ENCODE measurements around the gene PROCR.
"Not testable (repeated sequence)": the region's sequence is repeated elsewhere in the genome, so short reads cannot be mapped to it uniquely, and the experiment has no call there.

PROCR gene

DNA sequence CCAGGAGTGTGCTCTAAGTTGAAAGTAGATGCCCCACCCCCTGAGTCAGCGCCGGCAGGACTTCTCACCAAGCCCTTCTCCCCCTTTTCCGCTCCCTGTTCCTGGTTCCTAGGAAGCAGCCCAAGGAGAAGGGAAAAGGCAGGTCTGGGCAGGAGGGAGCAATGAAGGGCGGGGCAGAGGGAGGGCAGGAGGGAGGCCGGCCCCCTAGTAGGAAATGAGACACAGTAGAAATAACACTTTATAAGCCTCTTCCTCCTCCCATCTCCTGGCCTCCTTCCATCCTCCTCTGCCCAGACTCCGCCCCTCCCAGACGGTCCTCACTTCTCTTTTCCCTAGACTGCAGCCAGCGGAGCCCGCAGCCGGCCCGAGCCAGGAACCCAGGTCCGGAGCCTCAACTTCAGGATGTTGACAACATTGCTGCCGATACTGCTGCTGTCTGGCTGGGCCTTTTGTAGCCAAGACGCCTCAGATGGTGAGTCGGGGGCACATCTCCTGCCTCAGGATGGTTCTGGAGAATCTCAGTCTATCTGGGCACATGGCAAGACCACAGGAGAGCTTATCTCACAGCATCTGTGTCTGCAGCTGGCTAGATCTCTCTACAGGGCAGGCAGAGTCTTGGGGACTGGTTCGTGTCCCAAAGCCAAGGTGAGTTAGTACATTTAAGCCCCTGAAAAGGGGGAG lies at the start of gene PROCR:
Gene PROCR, plus strand, starts transcription at position 320 of the 681 bp plus-strand sequence. Its CDS starts 83 bp downstream, at position 403.
- DNase-seq, result no peak

DNA sequence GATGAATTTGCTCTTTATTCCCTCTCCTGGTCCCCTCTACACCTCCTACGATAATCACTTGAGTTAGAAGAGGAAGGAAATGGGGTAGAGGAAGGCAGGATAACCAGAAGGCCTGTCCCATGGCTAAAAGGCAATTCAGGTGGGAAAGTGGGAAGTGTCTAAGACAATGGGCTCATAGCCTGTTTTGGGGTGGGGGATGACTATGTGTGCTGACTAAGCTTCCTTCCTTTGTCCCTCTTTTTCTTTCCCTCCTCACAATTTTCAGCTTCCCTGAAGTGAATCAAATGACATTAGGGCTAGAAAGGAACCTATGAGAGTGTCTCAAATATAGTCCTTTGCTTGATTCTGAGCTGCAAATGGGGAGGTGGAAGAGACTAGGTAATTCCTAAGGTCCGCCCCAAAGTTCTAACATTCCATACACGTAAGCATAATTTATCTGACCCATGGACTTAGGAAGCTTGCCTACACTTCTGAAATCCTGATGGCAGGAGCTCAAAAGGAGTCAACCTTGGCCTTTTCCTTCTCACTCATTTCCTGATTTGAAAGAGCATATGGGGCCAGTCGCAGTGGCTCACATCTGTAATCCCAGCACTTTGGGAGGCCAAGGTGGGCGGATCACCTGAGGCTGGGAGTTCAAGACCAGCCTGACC lies 49.0 kb upstream of the PROCR start:
- DNase-seq, result no peak

DNA sequence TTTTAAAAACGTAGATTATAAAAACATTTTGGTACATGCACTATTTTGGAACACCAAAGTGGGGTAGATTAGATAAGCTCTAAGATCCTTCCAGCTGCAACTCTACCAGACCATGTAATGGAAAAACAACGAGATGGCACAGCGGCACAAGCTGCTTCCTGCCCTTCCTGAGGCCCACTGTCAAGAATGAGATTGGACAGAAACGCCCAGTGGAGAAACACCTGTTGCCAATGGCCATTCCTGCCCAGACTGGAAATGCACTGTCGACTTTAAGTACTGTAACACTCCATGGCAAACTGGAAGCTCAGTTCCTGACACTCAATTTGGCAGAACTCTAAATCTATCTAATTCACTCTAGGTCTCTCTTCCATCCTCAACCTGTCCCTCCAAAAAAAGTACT lies 46.1 kb upstream of the PROCR start:
- no peak for DNase-seq

DNA sequence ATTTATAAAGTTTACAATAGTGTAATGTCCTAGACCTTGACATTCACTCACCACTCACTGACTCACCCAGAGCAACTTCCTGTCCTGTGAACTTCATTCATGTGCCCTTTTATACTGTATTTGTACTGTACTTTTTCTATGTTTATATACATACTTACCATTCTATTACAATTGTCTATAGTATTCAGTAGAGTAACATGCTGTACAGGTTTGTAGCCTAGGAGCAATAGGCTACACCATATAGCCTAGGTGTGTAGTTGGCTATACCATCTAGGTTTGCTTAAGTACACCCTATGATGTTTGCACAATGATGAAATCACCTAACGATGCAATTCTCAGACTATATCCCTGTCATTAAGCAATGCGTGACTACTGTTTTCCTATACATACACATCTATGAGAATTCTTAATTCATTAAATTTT lies 42.2 kb upstream of the PROCR start:
- no peak for DNase-seq

DNA sequence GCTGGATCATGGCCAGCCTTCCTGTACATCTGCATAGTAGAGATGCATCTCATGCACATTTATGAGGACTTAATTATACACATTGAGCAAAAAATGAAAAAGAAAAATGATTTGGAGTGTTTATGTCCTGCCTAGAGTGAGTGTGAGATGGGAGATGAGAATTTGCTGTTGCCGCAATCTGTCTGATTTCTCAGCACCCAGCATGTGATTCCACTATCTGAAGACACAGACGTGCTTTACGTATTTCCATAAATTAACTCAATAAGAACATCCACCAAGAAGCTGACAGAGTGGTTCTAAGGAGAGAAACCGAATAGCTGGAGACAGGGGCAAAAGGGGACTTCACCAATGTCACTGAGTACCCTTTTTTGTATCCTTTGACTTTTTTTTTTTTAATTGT lies 39.9 kb upstream of the PROCR start:
- no peak for DNase-seq

DNA sequence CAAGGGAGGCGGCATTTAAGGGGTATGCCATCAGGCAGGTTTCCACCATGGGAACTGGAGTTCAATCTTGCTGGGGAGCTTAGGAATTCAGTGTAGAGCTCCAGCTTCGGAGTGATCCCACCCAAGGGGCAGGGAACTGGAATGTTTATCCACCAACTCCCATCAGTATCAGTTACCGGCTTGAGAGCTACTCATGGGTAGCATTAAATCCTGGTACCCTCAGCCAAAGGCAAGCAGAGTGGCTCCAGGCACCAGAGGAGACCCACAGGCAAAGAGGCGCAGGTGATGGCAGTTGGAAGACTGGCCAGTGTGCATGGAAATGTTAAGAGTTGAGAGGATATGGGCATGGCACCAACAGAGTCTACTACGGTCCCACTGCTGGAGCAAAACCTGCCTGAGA lies 38.8 kb upstream of the PROCR start:
- no peak for DNase-seq

DNA sequence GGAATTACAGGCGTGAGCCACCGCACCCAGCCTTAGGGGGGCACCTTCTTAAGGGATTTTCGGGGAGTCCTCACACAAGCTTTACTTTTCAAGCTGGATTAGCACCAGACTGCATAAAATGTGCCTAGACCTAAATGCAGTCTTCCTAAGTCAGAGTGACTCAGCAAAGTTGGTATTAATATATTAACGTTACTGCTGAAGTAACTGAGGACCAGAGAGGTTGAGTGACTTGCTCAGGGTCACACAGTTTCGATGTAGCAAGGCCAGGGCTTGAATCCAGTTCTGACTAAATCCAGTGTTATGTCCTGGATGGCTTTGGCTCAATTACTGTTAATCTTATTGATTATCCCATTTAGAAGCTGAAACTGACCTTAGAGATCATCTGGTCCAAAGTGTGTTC lies 38.1 kb upstream of the PROCR start:
- DNase-seq, result no peak

DNA sequence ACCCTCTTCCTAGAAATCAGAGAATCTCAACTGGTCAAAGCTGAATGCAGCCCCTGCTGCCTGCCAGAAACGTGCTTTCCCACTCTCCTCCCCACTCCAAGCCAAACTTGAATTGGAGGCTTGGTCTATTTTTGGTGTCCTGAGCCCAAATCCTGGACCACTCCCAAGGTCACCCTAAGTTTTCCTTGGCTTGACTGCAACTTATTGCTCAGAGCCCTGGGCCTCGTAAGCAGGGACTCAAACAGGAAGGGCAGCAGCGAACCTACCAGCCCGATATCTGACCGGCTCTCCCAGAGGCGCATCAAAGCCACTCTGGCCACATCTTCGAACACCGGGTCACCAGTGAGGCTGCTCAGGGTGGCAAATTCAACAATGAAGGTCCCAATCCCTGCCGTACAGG lies 37.4 kb upstream of the PROCR start:
- DNase-seq, result no peak

DNA sequence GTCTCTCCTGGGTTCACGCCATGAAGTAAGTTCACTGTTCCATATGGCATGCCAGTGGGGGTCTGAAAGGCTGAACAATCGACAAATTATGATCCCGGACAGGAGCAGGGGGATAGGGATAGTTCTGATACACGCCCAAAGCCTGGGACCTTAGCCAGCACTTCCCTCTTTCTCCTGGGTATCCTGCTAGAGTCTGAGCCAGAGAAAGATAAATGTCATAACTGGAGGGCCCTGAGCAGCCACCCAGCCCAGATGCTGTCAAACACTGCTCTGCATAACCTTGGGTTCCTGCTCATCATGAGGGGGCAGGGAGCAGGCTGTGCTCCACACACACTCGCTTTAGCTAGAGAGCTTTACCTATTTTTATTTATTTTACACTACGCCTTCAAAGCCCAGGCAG lies 37.0 kb upstream of the PROCR start:
- DNase-seq, result no peak

DNA sequence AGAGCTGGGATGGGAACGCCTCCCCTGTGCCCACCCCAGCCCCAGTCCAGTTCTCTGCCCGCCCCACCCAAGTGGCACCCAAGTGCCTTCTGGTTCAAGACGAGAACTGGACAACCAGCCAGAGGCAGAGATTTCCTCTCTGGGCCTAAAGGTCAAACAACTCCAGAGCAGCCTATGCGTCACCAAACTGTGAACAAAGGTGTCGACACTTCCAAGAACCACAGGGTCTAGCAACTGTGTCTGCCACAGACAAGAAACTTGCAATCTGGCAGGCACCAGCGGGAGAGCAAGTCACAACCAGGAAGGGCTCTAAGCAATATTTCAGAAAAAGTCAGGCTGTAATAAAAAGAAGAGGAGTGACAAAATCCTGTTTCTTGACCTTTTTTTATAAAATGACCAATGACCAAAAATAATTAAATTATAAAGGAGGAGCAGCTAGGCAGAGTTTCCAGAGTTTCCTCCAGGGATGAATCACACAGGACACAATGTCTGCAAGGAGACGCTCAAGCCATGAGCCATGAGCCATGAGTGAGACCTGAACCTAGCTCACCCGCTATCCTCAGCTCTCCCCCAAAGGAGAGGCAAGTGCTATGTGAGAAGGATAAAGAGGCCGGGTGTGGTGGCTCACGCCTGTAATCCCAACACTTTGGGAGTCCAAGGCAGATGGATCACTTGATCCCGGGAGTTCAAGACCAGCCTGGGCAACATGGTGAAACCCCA lies 35.8 kb upstream of the PROCR start:
- no peak for DNase-seq

DNA sequence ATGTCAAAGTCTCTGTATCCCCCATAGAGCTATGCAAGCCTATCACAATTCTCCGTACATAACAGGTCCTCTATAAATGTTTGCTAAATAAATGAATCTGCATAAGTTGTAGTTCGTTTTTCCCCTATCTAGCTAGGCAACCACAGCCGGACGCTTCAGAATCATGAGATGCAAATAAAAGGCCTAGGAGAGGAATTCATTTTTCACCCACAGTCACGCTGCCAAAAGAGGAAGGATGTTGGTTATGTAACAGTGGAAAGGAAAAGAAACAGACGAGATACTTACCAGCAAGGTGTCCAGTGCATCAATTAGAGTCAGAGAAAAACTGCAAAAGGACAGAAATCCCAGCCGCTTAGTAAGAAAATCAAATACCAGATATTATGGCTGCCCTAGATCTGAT lies 27.2 kb upstream of the PROCR start:
- no peak for DNase-seq

DNA sequence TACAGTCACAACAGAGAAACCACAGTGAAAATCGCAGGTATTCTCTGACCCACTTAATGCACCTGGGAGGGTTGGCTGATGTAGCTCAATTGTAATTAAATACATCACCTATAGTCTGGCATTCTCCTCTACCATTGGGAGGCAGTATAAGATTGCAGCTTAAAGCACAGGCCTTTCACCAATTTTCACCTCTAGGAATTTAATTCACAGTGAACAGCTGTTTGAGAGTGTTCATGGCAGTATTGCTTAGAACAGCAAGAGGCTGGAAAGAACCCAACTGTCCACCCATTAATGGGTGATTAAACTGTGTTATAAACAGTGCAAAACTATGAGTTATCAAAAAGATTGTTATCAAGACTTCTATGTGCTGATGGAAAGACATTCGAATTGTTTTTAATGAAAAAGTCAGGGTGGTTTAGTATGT lies 26.7 kb upstream of the PROCR start:
- peak; percentile 62 for DNase-seq

DNA sequence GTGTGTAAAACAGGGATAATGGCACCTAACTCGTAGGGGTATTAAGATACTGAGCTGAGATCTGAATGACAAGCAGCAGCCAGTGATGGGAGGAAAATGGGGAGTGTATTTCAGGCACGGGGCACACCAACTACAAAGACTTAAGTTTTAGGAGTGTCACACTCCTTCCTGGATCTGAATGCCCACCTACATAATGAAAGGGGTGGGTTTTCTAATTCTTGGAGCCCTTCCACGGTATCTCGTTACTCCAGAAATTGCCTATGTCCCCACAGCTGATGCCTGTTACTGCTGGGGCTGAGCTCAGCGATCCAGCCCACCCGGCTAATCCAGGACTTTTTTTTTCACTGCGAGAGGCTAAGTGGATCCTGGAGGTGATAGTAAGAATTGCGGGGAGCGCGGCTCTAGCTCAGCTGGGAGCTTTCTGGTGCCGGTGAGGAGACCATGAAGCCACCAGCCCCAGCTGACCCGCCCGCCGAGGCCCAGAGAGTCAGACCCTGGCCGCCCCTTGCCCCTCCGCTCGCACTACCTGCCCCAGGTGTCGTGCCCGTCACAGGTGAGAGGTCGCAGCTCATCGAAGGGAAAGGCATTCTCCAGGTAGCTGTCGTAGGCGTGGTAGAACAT lies 25.5 kb upstream of the PROCR start:
- no peak for DNase-seq

DNA sequence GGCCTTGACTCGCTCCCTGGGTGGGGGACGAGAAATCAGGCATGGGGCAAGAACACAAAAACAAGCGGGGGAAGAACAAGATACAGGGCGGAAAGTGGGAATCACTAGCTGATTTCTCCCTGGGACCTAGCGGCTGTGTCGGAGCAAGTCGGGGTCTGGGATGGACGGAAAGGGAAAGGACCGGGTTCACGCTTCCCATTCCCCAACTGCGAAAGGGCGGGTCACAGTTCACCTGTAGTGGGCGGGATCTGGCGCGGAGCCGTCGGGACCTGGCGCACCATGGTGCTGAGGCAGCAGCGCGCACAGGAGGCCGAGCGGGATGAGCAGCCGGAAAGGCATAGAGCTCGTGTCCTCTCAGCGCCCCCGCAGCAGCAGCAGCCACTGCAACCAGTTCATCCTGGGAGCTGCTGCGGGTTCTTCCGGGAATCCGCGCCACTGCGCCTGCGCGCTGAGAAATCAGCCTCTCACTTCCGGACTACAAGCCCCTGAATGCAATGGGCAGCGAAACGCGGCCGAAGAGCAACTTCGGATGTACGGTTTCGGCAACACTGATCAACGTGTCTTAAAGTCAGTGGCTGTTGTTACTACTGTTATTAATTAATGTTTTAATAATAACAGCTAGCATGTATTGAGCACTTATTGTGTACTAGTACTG lies 24.8 kb upstream of the PROCR start, which contains the start of gene EDEM2:
Gene EDEM2, minus strand, starts transcription at position 417 of the 655 bp plus-strand sequence. Its CDS starts 78 bp downstream, at position 339.
- peak; percentile 58 for DNase-seq

DNA sequence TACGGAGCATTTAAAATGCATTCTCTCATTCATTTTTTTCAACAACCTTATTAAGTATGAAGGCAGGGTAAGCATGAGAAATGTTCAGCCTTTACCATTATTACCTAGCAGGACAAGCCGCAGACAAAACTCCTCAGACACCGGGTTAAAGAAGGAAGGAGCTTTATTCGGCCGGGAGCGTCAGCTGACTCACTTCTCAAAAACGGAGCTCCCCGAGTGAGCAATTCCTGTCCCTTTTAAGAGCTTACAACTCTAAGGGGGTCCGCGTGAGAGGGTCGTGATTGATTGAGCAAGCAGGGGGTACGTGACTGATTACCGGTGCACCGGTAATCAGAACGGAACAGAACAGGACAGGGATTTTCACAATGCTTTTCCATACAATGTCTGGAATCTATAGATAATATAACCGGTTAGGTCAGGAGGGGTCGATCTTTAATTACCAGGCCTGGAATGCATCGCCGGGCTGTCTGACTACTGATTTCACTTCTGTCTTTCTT lies 24.2 kb upstream of the PROCR start:
- DNase-seq, result not testable (repeated sequence)

DNA sequence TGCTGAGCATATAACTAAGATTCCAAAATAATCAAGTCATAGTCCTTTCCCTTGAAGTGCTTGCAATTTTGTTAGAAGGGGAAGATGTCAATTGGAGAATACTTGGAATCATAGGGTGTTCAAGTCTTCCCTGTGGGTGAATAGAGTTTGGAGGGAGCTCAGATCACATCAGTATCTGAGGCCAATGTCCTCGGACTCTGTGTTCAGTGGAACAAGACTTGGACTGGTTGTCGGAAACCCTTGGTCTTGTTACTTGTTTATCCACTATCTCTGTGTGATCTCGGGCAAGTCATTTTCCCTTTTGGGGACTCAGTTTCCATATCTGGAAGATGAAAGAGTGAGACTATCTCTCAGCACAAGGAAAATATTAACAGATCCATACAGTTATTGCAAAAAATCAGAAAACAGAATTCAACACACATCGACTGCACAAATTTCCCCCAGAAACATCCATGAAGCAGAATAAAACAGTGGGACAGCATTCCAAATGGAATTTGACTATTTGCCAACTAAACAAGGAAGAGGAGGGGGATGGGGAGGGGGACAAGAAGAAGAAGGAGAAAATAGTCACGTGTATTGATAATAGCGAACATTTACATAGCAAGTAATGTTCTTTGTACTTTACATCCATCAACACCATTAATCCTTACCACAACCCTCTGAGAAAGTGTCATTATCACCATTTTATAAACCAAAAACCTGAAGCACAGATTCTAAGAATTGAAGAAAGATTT lies 20.9 kb upstream of the PROCR start:
- DNase-seq, result no peak

DNA sequence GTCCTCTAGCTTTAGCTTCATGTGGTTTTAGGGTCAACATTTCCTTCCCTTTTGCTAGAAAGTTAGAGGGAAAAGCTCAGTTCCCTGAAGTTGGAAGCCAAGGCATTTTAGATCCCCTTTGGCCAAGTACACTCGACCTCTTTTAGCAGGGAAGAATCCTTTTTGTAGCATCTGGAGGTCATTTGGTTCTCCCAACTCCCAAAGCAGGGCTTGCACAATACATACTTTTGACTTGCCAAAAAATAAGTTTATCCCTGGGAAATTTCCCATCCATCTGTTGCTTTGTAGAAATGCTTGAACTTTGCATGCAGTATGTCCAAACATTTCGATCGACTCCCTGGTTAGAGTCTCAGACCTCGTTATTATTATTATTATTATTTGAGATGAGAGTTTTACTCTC lies 20.1 kb upstream of the PROCR start:
- no peak for DNase-seq

DNA sequence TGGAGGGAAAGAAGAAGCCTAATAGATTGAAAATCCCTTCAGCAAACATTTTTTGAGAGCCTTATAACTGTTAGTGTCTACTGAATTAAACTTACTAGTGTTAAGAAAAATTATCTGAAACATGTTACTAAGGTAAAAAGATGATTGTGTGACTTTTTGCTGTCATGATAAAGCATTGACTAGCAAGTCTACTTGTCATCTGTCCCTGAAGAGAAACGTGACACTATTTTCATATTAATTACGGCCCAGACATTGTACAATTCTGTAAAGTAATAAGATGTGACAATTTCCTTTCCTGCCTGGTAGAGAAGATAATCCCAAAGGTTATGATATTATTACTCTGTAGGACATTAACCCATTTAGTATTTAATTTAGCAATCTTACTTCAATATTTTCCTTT lies 15.9 kb upstream of the PROCR start:
- DNase-seq, result no peak

DNA sequence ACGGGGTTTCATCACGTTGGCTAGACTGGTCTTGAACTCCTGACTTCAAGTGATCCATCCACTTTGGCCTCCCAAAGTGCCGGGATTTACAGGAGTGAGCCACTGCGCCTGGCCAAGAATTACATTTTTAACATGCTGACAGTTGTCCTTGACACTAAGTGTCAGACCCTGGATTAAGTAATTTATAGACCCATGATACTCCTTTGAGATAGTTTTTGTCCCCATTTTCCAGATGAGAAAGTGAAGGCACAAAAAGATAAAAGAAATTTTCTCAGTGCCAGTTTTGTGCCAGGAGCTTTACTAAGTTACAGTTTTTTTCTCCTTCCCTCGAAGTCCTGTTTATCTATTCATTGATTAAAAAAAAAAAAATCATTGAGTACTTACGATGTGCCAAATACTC lies 14.9 kb upstream of the PROCR start:
- no peak for DNase-seq

DNA sequence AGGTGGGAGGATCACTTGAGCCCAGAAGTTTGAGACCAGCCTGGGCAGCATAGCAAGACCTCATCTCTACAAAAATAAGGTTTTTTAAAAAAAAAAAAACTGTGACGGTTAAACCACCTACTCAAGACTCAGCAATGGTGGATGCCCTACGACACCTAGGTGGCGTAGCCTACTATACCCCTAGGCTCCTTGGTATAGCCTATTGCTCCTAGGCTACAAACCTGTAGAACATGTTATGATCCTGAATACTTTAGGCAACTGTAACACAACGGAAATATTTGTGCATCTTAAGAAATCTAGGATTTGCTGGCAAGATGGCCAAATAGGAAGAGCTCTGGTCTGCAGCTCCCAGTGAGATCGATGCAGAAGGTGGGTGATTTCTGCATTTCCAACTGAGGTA lies 11.5 kb upstream of the PROCR start:
- DNase-seq, result not testable (repeated sequence)

DNA sequence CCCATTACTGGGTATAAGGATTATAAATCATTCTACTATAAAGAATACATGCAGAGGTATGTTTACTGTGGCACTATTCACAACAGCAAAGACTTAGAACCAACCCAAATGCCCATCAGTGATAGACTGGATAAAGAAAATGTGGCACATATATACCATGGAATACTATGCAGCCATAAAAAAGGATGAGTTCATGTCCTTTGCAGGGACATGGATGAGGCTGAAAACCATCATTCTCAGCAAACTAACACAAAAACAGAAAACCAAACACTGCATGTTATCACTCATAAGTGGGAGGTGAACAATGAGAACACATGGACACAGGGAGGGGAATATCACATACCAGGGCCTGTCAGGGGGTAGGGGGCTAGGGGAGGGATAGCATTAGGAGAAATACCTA lies 7.3 kb upstream of the PROCR start:
- not testable (repeated sequence) for DNase-seq
